Astrocyte (in vitro differentiated cells and primary cell): ENCODE data around the gene ACIN1.

Source experiments
- EZH2 ChIP-seq: IDR thresholded peaks from 2 replicates; pipeline ENCODE4 v1.6.1; 2012; ENCODE audit warnings: mild to moderate bottlenecking, low read length, inconsistent platforms; ENCODE audit not compliant: insufficient read depth
- TF ChIP-seq, protein P1 (sequence below): IDR thresholded peaks from 2 replicates; pipeline ENCODE4 v1.5.1; 2011; ENCODE audit warnings: low read depth, mild to moderate bottlenecking, inconsistent platforms, low read length, moderate library complexity; ENCODE audit not compliant: insufficient read depth

DNA sequence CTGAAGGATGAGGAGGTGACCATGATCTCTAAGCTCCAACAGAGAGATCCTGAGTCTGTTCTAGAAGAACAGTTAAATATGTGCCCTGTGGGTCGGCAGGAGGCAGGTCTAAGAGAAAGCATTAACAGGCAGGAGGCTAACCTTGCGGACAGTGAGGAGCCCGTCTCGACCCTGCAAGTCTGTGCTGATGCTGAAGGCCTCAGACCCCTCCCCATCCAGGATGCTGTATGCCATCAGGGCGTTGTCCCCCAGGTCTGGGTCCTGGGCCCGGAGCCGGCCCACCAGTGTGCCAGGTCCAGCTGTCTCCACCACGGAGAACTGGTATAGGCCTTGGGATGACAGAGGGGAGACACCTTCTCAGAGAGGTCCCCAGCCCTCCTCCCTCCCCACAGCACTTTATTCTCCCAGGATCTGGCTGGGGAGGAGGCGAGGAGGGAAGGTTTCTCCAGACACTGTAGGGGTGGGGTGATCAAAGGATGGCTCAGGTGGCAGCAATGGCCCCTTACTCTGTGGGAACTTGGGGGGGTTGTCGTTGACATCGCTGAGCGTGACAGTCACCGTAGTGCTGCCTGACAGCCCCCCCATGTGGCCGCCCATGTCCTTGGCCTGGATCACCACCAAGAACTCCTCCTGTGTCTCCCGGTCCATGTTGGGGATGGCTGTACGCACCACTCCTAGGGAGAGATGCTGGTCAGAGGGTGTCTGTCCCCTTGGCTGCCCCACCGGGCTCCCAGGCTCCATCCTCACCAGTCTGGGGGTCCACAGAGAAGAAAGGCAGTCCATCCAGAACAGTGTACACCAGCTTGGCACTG is 40.7 kb downstream of the ACIN1 start:
- TF ChIP-seq, protein P1, sequence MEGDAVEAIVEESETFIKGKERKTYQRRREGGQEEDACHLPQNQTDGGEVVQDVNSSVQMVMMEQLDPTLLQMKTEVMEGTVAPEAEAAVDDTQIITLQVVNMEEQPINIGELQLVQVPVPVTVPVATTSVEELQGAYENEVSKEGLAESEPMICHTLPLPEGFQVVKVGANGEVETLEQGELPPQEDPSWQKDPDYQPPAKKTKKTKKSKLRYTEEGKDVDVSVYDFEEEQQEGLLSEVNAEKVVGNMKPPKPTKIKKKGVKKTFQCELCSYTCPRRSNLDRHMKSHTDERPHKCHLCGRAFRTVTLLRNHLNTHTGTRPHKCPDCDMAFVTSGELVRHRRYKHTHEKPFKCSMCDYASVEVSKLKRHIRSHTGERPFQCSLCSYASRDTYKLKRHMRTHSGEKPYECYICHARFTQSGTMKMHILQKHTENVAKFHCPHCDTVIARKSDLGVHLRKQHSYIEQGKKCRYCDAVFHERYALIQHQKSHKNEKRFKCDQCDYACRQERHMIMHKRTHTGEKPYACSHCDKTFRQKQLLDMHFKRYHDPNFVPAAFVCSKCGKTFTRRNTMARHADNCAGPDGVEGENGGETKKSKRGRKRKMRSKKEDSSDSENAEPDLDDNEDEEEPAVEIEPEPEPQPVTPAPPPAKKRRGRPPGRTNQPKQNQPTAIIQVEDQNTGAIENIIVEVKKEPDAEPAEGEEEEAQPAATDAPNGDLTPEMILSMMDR = no peak
- TF ChIP-seq EZH2 = no peak
